Naive thymus-derived CD4-positive, alpha-beta T cell (primary cell): Measurements from ENCODE around the gene GJA5. TPM values are rescaled to one million over a fixed set of nuclear protein-coding genes. Genes with fewer than 3 reads are reported as not detected.

Source experiments
- ATAC-seq: fragments of 150-1000 bp; cut with Tn5 transposase; 2 replicates; pipeline ENCODE4 v1.10.0; 2021; ENCODE audit warnings: mild to moderate bottlenecking, moderate library complexity
- CTCF ChIA-PET: fragments of 350-600 bp; sonication (Branson Sonifier 250); formaldehyde crosslinking; loops from one replicate; lab custom pipeline; 2021; ENCODE audit warnings: antibody characterized with exemption; lab: Charles Lee
- POLR2A ChIA-PET: fragments of 350-600 bp; sonication (Branson Sonifier 250); formaldehyde crosslinking; loops from one replicate; lab custom pipeline; 2021; ENCODE audit warnings: antibody characterized with exemption, inconsistent platforms; lab: Charles Lee
- DNase-seq, 9 donors: peaks; one replicate each; pipeline versions ENCODE4 v3.0.0 to v3.0.0-alpha.2; 2020 to 2022; ENCODE audit warnings: mixed read lengths in 1 of 9
- H3K27ac ChIP-seq: one replicate; pipeline ENCODE4 v1.7.0; 2013; ENCODE audit warnings: mild to moderate bottlenecking, low read depth, low read length, moderate library complexity
- H3K27me3 ChIP-seq, 2 donors: one replicate each; pipeline ENCODE4 v1.7.0; 2013; ENCODE audit warnings: low read length in 2 of 2, mild to moderate bottlenecking in 2 of 2, moderate library complexity in 2 of 2; ENCODE audit not compliant: control insufficient read depth in 2 of 2, insufficient read depth in 2 of 2
- H3K36me3 ChIP-seq, 3 experiments: 1 replicate in 2 of 3; 2 replicates in 1 of 3; pipeline ENCODE4 v1.7.0; 2013; ENCODE audit warnings: low read length in 3 of 3, mild to moderate bottlenecking in 3 of 3, moderate library complexity in 1 of 3; ENCODE audit not compliant: insufficient read depth in 3 of 3, control insufficient read depth in 2 of 3
- H3K4me1 ChIP-seq, 2 donors: one replicate each; pipeline ENCODE4 v1.7.0; 2013; ENCODE audit warnings: low read length in 2 of 2, mild to moderate bottlenecking in 2 of 2, moderate library complexity in 1 of 2; ENCODE audit not compliant: control insufficient read depth in 2 of 2, insufficient read depth in 2 of 2
- H3K4me3 ChIP-seq: 2 replicates; pipeline ENCODE4 v1.7.0; 2013; ENCODE audit warnings: mild to moderate bottlenecking, low read length
- H3K9me3 ChIP-seq, 3 experiments: 1 replicate in 2 of 3; 2 replicates in 1 of 3; pipeline ENCODE4 v1.7.0; 2013; ENCODE audit warnings: low read length in 3 of 3; ENCODE audit not compliant: control insufficient read depth in 2 of 3
- H3K27ac Mint-ChIP-seq, 9 donors: one replicate each; pipeline ENCODE4 v1.8.0; 2020 to 2022; ENCODE audit warnings: mixed read lengths in 9 of 9, mild to moderate bottlenecking in 8 of 9, moderate library complexity in 5 of 9, inconsistent platforms in 2 of 9
- H3K27me3 Mint-ChIP-seq, 5 donors: one replicate each; pipeline ENCODE4 v1.8.0; 2021 to 2022; ENCODE audit warnings: mixed read lengths in 5 of 5, mild to moderate bottlenecking in 1 of 5
- H3K36me3 Mint-ChIP-seq, 5 donors: one replicate each; pipeline ENCODE4 v1.8.0; 2020 to 2022; ENCODE audit warnings: mixed read lengths in 5 of 5, mild to moderate bottlenecking in 3 of 5, inconsistent platforms in 1 of 5
- H3K4me1 Mint-ChIP-seq, 7 donors: one replicate each; pipeline ENCODE4 v1.8.0; 2020 to 2022; ENCODE audit warnings: mixed read lengths in 7 of 7, mild to moderate bottlenecking in 3 of 7, inconsistent platforms in 1 of 7
- H3K4me3 Mint-ChIP-seq, 10 donors: one replicate each; pipeline ENCODE4 v1.8.0; 2020 to 2022; ENCODE audit warnings: mild to moderate bottlenecking in 10 of 10, mixed read lengths in 10 of 10, moderate library complexity in 6 of 10, inconsistent platforms in 2 of 10
- H3K9me3 Mint-ChIP-seq, 11 donors: one replicate each; pipeline ENCODE4 v1.8.0; 2020 to 2022; ENCODE audit warnings: mixed read lengths in 11 of 11, mild to moderate bottlenecking in 4 of 11, inconsistent platforms in 1 of 11, moderate library complexity in 1 of 11
- intact Hi-C, 2 donors: fragments of 100-400 bp; cut with micrococcal nuclease; formaldehyde crosslinking; loops; one replicate each; pipeline ENCODE4 v1.15.1; 2023
- polyA plus RNA-seq, 2 donors: library from polyadenylated mRNA; unstranded; fragments of 300-500 nt; fragmentation: Illumina TruSeq; gene quantifications; one replicate each; pipeline ENCODE4 v1.2.3, GENCODE V29; 2021
- total RNA-seq, 6 experiments: library from RNA in 5 of 6; stranded (reverse) in 5 of 6; gene quantifications; 1 replicate in 5 of 6; 2 replicates in 1 of 6; pipeline ENCODE4 v1.2.3 and lab custom pipeline; 2021 to 2026

The GJA5 gene
- total RNA-seq: not detected
- polyA plus RNA-seq: not detected
- not detected for total RNA-seq (lab: John Stamatoyannopoulos, UW)

GRCh38 chr1:147760481-147761260 is at the start of gene GJA5:
Gene GJA5, minus strand, starts transcription at chr1:147760602. Its CDS starts 1,364 bp downstream, at chr1:147759238.
- ChIA-PET CTCF (no interaction called here), POLR2A (no interaction called here)
- Histone ChIP-seq H3K27me3 (no peaks in the 10 kb centered on the region), H3K36me3 (no peaks in the 10 kb centered on the region), H3K27ac (no peak within 1 kb of the TSS), H3K9me3 (no peaks in the 10 kb centered on the region), H3K4me1 (peaks cover 18 to 19% of the 10 kb centered on the region in 2 donors), H3K4me3 (no peak within 1 kb of the TSS)
- peaks cover 18 to 54% (median 40%) of the 10 kb centered on the region in 7 donors for H3K4me1 Mint-ChIP-seq
- H3K27ac Mint-ChIP-seq: peak within 1 kb of the TSS in 6 of 9 donors; percentile 12 to 88 (median 40)
- peak within 1 kb of the TSS in 1 of 10 donors; percentile 74 for H3K4me3 Mint-ChIP-seq
- DNase-seq: no peak
- ATAC-seq: no peak
- H3K27me3 Mint-ChIP-seq: peaks cover 0 to 5% (median 0%) of the 10 kb centered on the region in 5 donors
- no peaks in the 10 kb centered on the region for H3K36me3 Mint-ChIP-seq
- H3K9me3 Mint-ChIP-seq: peaks cover 0 to 2% (median 0%) of the 10 kb centered on the region in 11 donors
- intact Hi-C loops: no loop called here

- intact Hi-C loops: no loop called here
- peaks cover 0 to 5% (median 3%) of the 10 kb centered on the region in 5 donors for H3K27me3 Mint-ChIP-seq
- H3K4me3 ChIP-seq: no peak overlapping the region
Measured at GRCh38 chr1:147809236-147809635, 48.8 kb upstream of the GJA5 start.

GRCh38 chr1:147808025-147808424 is 47.6 kb upstream of the GJA5 start:
- ChIA-PET CTCF (no interaction called here), POLR2A (no interaction called here)
- intact Hi-C loops: no loop called here
- Mint-ChIP-seq H3K36me3 (no peaks in the 10 kb centered on the region), H3K4me3 (no peak overlapping the region), H3K9me3 (peaks cover 0 to 2% (median 0%) of the 10 kb centered on the region in 11 donors), H3K27me3 (peaks cover 0 to 5% (median 3%) of the 10 kb centered on the region in 5 donors), H3K4me1 (peaks cover 0 to 6% (median 0%) of the 10 kb centered on the region in 7 donors), H3K27ac (no peak overlapping the region)
- DNase-seq (no peak), ATAC-seq (no peak)
- no peaks in the 10 kb centered on the region for H3K27me3 ChIP-seq
- no peaks in the 10 kb centered on the region for H3K9me3 ChIP-seq
- no peak overlapping the region for H3K27ac ChIP-seq
- no peaks in the 10 kb centered on the region for H3K36me3 ChIP-seq
- H3K4me1 ChIP-seq: no peaks in the 10 kb centered on the region
- no peak overlapping the region for H3K4me3 ChIP-seq

More at GRCh38 chr1:147809236-147809635, 48.8 kb upstream of the GJA5 start:
- ATAC-seq (no peak), DNase-seq (no peak)
- H3K36me3 ChIP-seq: no peaks in the 10 kb centered on the region
- no peaks in the 10 kb centered on the region for H3K9me3 ChIP-seq
- no peaks in the 10 kb centered on the region for H3K27me3 ChIP-seq
- H3K4me1 Mint-ChIP-seq: peaks cover 0 to 6% (median 3%) of the 10 kb centered on the region in 7 donors
- peaks cover 0 to 2% (median 0%) of the 10 kb centered on the region in 11 donors for H3K9me3 Mint-ChIP-seq
- no peak overlapping the region for H3K27ac ChIP-seq
- H3K4me3 Mint-ChIP-seq: no peak overlapping the region
- CTCF ChIA-PET: no interaction called here
- no peaks in the 10 kb centered on the region for H3K36me3 Mint-ChIP-seq
- POLR2A ChIA-PET: no interaction called here
- no peaks in the 10 kb centered on the region for H3K4me1 ChIP-seq
- no peak overlapping the region for H3K27ac Mint-ChIP-seq

- Histone ChIP-seq H3K9me3 (no peaks in the 10 kb centered on the region), H3K27me3 (no peaks in the 10 kb centered on the region), H3K4me3 (no peak overlapping the region), H3K36me3 (no peaks in the 10 kb centered on the region), H3K27ac (no peak overlapping the region), H3K4me1 (no peaks in the 10 kb centered on the region)
- POLR2A ChIA-PET: no interaction called here
- CTCF ChIA-PET: no interaction called here
- ATAC-seq: no peak
- peaks cover 0 to 2% (median 0%) of the 10 kb centered on the region in 11 donors for H3K9me3 Mint-ChIP-seq
- peaks cover 0 to 5% (median 3%) of the 10 kb centered on the region in 5 donors for H3K27me3 Mint-ChIP-seq
- no peaks in the 10 kb centered on the region for H3K36me3 Mint-ChIP-seq
- H3K27ac Mint-ChIP-seq: no peak overlapping the region
- intact Hi-C loops: no loop called here
- H3K4me1 Mint-ChIP-seq: peaks cover 0 to 1% (median 0%) of the 10 kb centered on the region in 7 donors
- DNase-seq: no peak
- no peak overlapping the region for H3K4me3 Mint-ChIP-seq
Measured at GRCh38 chr1:147807405-147807804, 47.0 kb upstream of the GJA5 start.

GRCh38 chr1:147804942-147805723 is 44.7 kb upstream of the GJA5 start:
- Mint-ChIP-seq H3K4me1 (no peaks in the 10 kb centered on the region), H3K9me3 (no peaks in the 10 kb centered on the region), H3K4me3 (no peak overlapping the region), H3K36me3 (no peaks in the 10 kb centered on the region), H3K27ac (no peak overlapping the region), H3K27me3 (peaks cover 0 to 13% (median 5%) of the 10 kb centered on the region in 5 donors)
- H3K4me1 ChIP-seq: no peaks in the 10 kb centered on the region
- H3K27me3 ChIP-seq: no peaks in the 10 kb centered on the region
- ChIA-PET POLR2A (no interaction called here), CTCF (no interaction called here)
- no peak for DNase-seq
- ATAC-seq: no peak
- no peak overlapping the region for H3K27ac ChIP-seq
- no peaks in the 10 kb centered on the region for H3K9me3 ChIP-seq
- intact Hi-C loops: no loop called here
- H3K4me3 ChIP-seq: no peak overlapping the region
- no peaks in the 10 kb centered on the region for H3K36me3 ChIP-seq

GRCh38 chr1:147800804-147801203 is 40.4 kb upstream of the GJA5 start:
- Mint-ChIP-seq H3K27me3 (peaks cover 0 to 21% (median 5%) of the 10 kb centered on the region in 5 donors), H3K27ac (peak overlapping the region in 1 of 9 donors; percentile 17), H3K9me3 (no peaks in the 10 kb centered on the region), H3K4me3 (no peak overlapping the region), H3K36me3 (no peaks in the 10 kb centered on the region), H3K4me1 (no peaks in the 10 kb centered on the region)
- H3K27me3 ChIP-seq: no peaks in the 10 kb centered on the region
- H3K9me3 ChIP-seq: no peaks in the 10 kb centered on the region
- ChIA-PET CTCF (no interaction called here), POLR2A (no interaction called here)
- H3K27ac ChIP-seq: no peak overlapping the region
- intact Hi-C loops: no loop called here
- no peak overlapping the region for H3K4me3 ChIP-seq
- DNase-seq (no peak), ATAC-seq (no peak)
- H3K4me1 ChIP-seq: no peaks in the 10 kb centered on the region
- H3K36me3 ChIP-seq: no peaks in the 10 kb centered on the region
